Activated naive CD4-positive, alpha-beta T cell treated with anti-CD3 and anti-CD28 coated beads for 36 hours (primary cell): ENCODE measurements around the gene ZNF275. TPM values are rescaled to one million over a fixed set of nuclear protein-coding genes. Genes with fewer than 3 reads are reported as not detected.
"Not testable (repeated sequence)": the region's sequence is repeated elsewhere in the genome, so short reads cannot be mapped to it uniquely, and the experiment has no call there.

Source experiments
- CTCF ChIA-PET: fragments of 350-600 bp; sonication (Branson Sonifier 250); formaldehyde crosslinking; loops from one replicate; lab custom pipeline; 2021; ENCODE audit warnings: antibody characterized with exemption; lab: Charles Lee
- DNase-seq: peaks from one replicate; pipeline ENCODE4 v3.0.0-alpha.2; 2020
- H3K27ac Mint-ChIP-seq: one replicate; pipeline ENCODE4 v1.8.0; 2021; ENCODE audit warnings: mild to moderate bottlenecking, mixed read lengths
- H3K27me3 Mint-ChIP-seq: one replicate; pipeline ENCODE4 v1.8.0; 2021; ENCODE audit warnings: low read depth, mixed read lengths
- H3K36me3 Mint-ChIP-seq: one replicate; pipeline ENCODE4 v1.8.0; 2021; ENCODE audit warnings: low read depth, mixed read lengths
- H3K4me1 Mint-ChIP-seq: one replicate; pipeline ENCODE4 v1.8.0; 2021; ENCODE audit warnings: low read depth, mixed read lengths
- H3K4me3 Mint-ChIP-seq: one replicate; pipeline ENCODE4 v1.8.0; 2021; ENCODE audit warnings: mild to moderate bottlenecking, moderate library complexity, mixed read lengths
- H3K9me3 Mint-ChIP-seq: one replicate; pipeline ENCODE4 v1.8.0; 2021; ENCODE audit warnings: mixed read lengths
- intact Hi-C: fragments of 100-400 bp; cut with micrococcal nuclease; formaldehyde crosslinking; loops from one replicate; pipeline ENCODE4 v1.15.1; 2023
- total RNA-seq, 2 experiments: library from RNA; stranded (reverse); gene quantifications; one replicate each; pipeline ENCODE4 v1.2.3, GENCODE V29; 2021

ZNF275 gene
- total RNA-seq: 10 to 100 TPM; 10.8 to 11.5 TPM

DNA sequence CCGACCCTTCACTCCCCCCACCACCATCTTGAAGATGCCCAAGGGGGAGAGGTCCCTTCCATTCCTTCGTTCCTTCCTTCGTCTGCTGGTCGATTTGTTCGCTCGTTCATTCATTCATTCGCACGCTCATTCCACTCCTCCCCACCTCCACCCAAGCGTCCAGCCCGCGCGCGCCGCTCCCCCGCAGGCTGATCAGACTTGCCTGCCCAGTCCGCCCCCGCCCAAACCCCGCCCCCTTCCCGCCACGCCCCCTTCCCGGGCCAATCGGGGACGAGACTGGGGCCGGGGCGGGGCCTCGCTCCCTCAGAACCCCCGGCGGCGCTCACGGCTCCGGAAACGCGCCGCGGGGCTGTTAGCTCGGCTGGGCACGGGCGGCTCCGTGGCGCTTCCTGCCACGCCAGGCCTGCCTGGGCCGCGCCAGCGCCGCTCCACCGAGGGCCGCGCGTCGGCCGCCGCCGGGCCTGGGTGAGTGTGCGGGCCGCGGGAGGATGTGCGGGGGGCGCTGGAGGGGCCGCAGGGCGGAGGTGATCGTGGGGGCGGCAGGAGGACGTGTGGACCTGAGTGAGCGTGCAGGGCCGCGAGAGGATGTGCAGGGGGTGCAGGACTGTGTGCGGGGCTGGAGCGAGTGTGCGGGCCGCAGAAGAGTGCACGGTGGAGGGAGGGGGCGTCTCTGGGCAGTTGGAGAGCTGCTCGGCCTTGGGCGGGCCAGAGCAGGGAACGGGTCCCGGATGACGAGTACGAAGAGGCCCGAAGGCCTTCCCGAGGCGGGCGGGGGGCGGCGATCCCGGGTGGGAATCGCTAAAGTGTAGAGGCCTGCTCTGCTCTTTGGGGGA lies at the start of gene ZNF275:
Gene ZNF275, plus strand, starts transcription at position 333 of the 833 bp plus-strand sequence. CDS start 2,527 bp downstream, outside the sequence.
- CTCF ChIA-PET: no interaction called here
- intact Hi-C loops: loop anchor here (5.0 to 10.0 kb wide), 4 partner anchors 78 to 761 kb away; partner anchors contain the start of genes CETN2, MECP2, NSDHL and ZFP92
- H3K27ac Mint-ChIP-seq: peak within 1 kb of the TSS; percentile 80
- peak; percentile 78 for DNase-seq
- no peaks in the 10 kb centered on the region for H3K9me3 Mint-ChIP-seq
- no peaks in the 10 kb centered on the region for H3K27me3 Mint-ChIP-seq
- peaks cover 17% of the 10 kb centered on the region for H3K36me3 Mint-ChIP-seq
- H3K4me1 Mint-ChIP-seq: peaks cover 42% of the 10 kb centered on the region
- H3K4me3 Mint-ChIP-seq: peak within 1 kb of the TSS; percentile 85

DNA sequence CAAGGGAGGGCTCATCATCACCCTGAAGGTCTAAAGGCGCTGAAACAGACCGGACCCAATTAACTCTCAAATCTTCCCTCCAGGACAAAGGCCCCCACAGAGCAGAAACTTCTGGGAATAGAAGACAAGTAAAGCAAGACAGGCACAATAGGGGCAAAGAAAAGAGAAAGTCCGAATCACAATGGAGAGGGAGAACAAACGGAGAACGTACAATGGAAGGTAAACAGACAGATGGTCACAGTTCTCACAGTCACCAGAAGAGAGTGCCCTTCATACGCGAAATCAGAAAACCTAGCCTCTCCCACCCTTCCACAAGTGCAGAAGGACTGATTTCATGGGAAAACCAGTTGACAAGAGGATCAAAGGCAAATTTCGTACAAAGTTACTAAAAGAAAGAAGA lies 48.3 kb upstream of the ZNF275 start:
- H3K27me3 Mint-ChIP-seq, intact Hi-C loops, DNase-seq: not testable (repeated sequence)

DNA sequence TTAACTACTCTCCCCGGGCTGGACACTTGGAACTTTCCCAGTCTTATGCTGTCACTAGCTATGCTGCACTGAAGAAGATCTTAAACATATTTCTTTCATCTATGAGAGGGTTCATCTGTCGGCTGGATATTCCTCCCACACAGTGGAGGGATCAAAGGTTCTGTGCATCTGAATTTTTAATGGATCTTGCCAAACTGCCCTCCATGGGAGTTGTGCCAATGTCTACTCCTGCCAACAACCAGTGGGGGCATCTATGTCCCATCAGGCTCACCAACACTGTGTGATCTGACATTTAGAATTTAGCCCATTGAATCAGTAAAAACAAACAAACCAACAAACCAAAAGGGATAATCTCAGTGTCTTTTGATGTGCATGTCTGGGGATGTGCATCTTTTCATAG lies 45.1 kb upstream of the ZNF275 start:
- DNase-seq, H3K4me3 Mint-ChIP-seq, CTCF ChIA-PET: not testable (repeated sequence)

More for the DNA sequence above, 48.3 kb upstream of the ZNF275 start:
- H3K27ac Mint-ChIP-seq, CTCF ChIA-PET, H3K9me3 Mint-ChIP-seq, H3K4me3 Mint-ChIP-seq, H3K4me1 Mint-ChIP-seq, H3K36me3 Mint-ChIP-seq: not testable (repeated sequence)

GRCh38 chrX:153293485-153294071 lies 40.4 kb upstream of the ZNF275 start:
- intact Hi-C loops, DNase-seq, H3K27me3 Mint-ChIP-seq, CTCF ChIA-PET, H3K9me3 Mint-ChIP-seq, H3K36me3 Mint-ChIP-seq, H3K4me3 Mint-ChIP-seq: not testable (repeated sequence)
- H3K4me1 Mint-ChIP-seq: peaks cover 12% of the 10 kb centered on the region
- H3K27ac Mint-ChIP-seq: peak overlapping the region; percentile 83

More for the DNA sequence above, 45.1 kb upstream of the ZNF275 start:
- intact Hi-C loops, H3K27ac Mint-ChIP-seq, H3K27me3 Mint-ChIP-seq, H3K9me3 Mint-ChIP-seq, H3K4me1 Mint-ChIP-seq, H3K36me3 Mint-ChIP-seq: not testable (repeated sequence)

DNA sequence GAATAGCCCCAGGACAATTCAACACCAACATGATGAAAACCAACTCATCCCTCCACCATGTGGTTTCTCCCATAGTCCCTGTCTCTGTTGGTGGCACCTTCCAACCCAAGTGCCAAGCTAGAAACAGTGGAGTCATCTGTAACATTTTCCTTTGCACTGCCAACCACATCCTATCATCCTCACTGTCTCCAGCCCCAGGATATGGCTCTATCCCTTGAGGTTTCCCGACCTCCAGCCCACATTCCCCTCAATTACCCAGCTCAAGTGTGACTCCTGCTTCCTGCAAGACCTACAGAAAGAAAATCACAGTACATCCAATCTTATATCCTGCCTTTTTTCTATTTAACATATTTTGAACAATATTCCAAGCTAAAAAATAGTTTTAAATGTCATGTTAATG lies 36.6 kb upstream of the ZNF275 start:
- Mint-ChIP-seq H3K27me3 (no peaks in the 10 kb centered on the region), H3K9me3 (no peaks in the 10 kb centered on the region), H3K4me1 (peaks cover 12% of the 10 kb centered on the region), H3K36me3 (no peaks in the 10 kb centered on the region), H3K27ac (no peak overlapping the region), H3K4me3 (no peak overlapping the region)
- intact Hi-C loops: no loop called here
- DNase-seq: no peak
- CTCF ChIA-PET: no interaction called here

DNA sequence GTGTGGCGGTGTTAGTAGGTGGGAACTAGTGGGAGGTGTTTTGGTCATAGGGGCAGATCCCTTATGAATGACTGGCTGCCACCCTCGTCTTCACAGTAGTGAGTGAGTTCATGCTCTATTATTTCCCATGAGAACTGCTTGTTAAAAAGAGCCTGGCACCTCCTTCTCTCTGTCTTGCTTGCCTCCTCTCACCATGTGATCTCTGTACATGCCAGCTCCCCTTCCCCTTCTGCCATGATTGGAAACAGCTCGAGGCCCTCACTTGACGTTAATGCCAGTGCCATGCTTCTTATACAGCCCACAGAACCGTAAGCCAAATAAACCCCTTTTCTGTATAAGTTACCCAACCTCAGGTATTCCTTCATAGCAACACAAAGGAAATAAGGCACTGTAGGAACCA lies 34.1 kb upstream of the ZNF275 start:
- H3K27me3 Mint-ChIP-seq: no peaks in the 10 kb centered on the region
- no peaks in the 10 kb centered on the region for H3K9me3 Mint-ChIP-seq
- no peaks in the 10 kb centered on the region for H3K4me1 Mint-ChIP-seq
- intact Hi-C loops: no loop called here
- H3K4me3 Mint-ChIP-seq: no peak overlapping the region
- no peaks in the 10 kb centered on the region for H3K36me3 Mint-ChIP-seq
- no peak overlapping the region for H3K27ac Mint-ChIP-seq
- CTCF ChIA-PET: no interaction called here
- DNase-seq: no peak

DNA sequence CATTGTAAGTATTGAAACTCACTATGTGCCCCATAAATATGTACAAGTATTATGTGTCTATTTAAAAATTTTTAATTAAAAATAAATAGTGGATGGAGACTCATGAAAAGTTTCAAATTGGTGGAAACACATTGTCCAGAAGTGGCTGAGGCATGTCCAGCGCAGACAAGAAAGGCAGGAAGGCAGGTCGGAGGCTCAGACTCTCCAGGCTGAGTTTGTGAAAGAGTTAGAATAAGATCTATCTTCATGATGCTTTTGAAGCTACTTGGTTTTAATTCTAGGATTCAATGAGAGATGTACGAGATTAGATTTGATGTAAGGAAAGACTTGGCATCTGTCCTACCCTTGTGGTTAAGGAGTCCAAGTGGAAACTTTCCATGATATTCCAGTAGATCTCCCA lies 32.2 kb upstream of the ZNF275 start:
- intact Hi-C loops: no loop called here

DNA sequence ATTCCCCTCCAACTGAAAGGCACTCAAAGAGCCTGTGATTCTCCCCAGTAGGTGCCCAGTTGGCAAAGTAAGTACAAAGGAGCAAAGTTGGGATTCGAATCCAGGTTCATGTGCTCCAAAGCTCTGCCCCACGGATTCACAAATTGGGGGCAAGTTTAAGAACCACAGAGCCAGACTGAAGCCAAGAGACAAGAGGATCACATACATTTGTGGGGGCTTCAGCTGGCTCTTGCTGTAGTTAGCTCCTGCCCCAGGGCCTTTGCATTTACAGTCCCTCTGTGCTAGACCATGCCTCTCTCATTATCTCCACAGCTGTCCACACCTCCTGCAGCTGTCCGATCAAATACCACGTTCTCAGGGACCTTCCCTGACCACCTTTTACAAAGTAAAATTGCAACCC lies 31.2 kb upstream of the ZNF275 start:
- CTCF ChIA-PET: no interaction called here
- Mint-ChIP-seq H3K4me3 (no peak overlapping the region), H3K9me3 (no peaks in the 10 kb centered on the region), H3K27me3 (no peaks in the 10 kb centered on the region), H3K36me3 (no peaks in the 10 kb centered on the region), H3K27ac (no peak overlapping the region), H3K4me1 (no peaks in the 10 kb centered on the region)
- intact Hi-C loops: no loop called here
- no peak for DNase-seq

More for the DNA sequence above, 32.2 kb upstream of the ZNF275 start:
- Mint-ChIP-seq H3K27me3 (no peaks in the 10 kb centered on the region), H3K4me3 (no peak overlapping the region), H3K4me1 (no peaks in the 10 kb centered on the region), H3K36me3 (no peaks in the 10 kb centered on the region), H3K27ac (no peak overlapping the region), H3K9me3 (no peaks in the 10 kb centered on the region)
- no peak for DNase-seq
- CTCF ChIA-PET: interaction anchor here (0.6 kb wide), 1 partner anchor 136 kb away, joined by 3 read pairs; no protein-coding TSS in a partner anchor

DNA sequence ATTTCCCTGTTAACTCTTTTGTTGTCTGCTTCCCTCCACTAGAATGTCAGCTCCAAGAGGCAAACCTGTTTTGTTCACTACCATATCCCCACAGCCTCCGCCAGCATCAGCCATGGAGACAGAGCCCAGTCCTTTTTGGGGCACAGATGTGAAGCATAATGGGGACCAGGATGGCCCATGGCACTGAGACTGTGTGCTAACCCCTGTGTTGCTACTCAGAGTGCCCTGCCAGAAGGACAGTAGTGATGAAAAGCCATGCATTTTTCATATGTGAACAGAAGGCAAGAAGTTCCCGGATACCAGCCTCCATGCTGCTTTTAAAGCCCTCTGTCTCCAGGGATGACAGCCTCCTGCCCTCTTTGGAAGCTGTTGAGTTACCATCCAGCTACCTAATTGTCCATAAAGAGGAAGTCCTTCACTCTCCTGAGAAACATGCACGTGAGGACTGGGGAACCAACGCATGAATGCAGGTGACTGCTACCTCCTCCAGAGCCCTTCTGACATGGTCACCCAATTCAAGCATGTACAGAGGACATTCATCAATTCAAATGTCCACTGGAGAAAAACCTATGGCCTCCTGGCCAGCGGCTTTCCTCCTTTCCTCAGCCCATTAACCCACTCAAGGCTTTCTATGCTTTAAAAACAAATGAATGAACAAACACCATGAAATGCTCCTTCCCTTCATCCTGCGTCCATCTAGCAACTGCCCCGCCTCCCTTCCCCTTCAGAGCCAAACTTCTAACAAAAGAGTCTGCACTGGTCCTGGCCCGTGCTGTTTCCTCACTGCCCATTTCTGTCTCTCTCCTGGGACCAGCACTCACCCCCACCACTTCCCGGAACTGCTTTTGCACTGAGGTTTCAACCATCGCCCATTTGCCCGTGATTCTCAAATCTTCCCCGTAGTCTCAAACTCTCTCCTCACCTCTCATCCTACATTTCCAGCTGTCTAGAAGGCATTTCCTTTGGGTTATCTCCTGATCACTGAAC lies 30.4 kb upstream of the ZNF275 start:
- CTCF ChIA-PET: no interaction called here
- no peak overlapping the region for H3K4me3 Mint-ChIP-seq
- no peaks in the 10 kb centered on the region for H3K9me3 Mint-ChIP-seq
- no peaks in the 10 kb centered on the region for H3K4me1 Mint-ChIP-seq
- intact Hi-C loops: no loop called here
- no peaks in the 10 kb centered on the region for H3K36me3 Mint-ChIP-seq
- no peak overlapping the region for H3K27ac Mint-ChIP-seq
- H3K27me3 Mint-ChIP-seq: no peaks in the 10 kb centered on the region
- DNase-seq: no peak

GRCh38 chrX:153304988-153305736 lies 28.8 kb upstream of the ZNF275 start:
- no peak overlapping the region for H3K27ac Mint-ChIP-seq
- no peak for DNase-seq
- intact Hi-C loops: no loop called here
- no peaks in the 10 kb centered on the region for H3K27me3 Mint-ChIP-seq
- H3K36me3 Mint-ChIP-seq: no peaks in the 10 kb centered on the region
- no peak overlapping the region for H3K4me3 Mint-ChIP-seq
- CTCF ChIA-PET: no interaction called here
- H3K4me1 Mint-ChIP-seq: no peaks in the 10 kb centered on the region
- no peaks in the 10 kb centered on the region for H3K9me3 Mint-ChIP-seq

GRCh38 chrX:153305972-153306371 lies 28.0 kb upstream of the ZNF275 start:
- DNase-seq: no peak
- H3K4me3 Mint-ChIP-seq: no peak overlapping the region
- H3K36me3 Mint-ChIP-seq: no peaks in the 10 kb centered on the region
- no peaks in the 10 kb centered on the region for H3K9me3 Mint-ChIP-seq
- no peak overlapping the region for H3K27ac Mint-ChIP-seq
- intact Hi-C loops: no loop called here
- no peaks in the 10 kb centered on the region for H3K27me3 Mint-ChIP-seq
- no peaks in the 10 kb centered on the region for H3K4me1 Mint-ChIP-seq
- CTCF ChIA-PET: no interaction called here
